ENCODE measurements around the gene EIF5AL1.
"Not testable (repeated sequence)": the region's sequence is repeated elsewhere in the genome, so short reads cannot be mapped to it uniquely, and the experiment has no call there.

EIF5AL1 gene

GRCh38 chr10:79488336-79488735 lies 24.0 kb upstream of the EIF5AL1 start:
- DNase-seq, result no peak

GRCh38 chr10:79488870-79489269 lies 23.5 kb upstream of the EIF5AL1 start:
- no peak for DNase-seq

GRCh38 chr10:79490400-79491142 lies 21.8 kb upstream of the EIF5AL1 start:
- no peak for DNase-seq

GRCh38 chr10:79491143-79491835 lies 21.0 kb upstream of the EIF5AL1 start:
- DNase-seq, result no peak

- no peak for DNase-seq
Measured at GRCh38 chr10:79492256-79492655, 20.1 kb upstream of the EIF5AL1 start.

- DNase-seq, result no peak
Measured at GRCh38 chr10:79492839-79493238, 19.5 kb upstream of the EIF5AL1 start.

GRCh38 chr10:79493806-79494205 lies 18.5 kb upstream of the EIF5AL1 start:
- no peak for DNase-seq

GRCh38 chr10:79494871-79495705 lies 17.2 kb upstream of the EIF5AL1 start:
- DNase-seq, result no peak

- DNase-seq, result no peak
Measured at GRCh38 chr10:79495791-79496190, 16.5 kb upstream of the EIF5AL1 start.

- DNase-seq, result no peak
Measured at GRCh38 chr10:79496896-79497295, 15.4 kb upstream of the EIF5AL1 start.

GRCh38 chr10:79498291-79498829 lies 14.0 kb upstream of the EIF5AL1 start:
- DNase-seq, result no peak

GRCh38 chr10:79502561-79503309 lies 9.6 kb upstream of the EIF5AL1 start:
- no peak for DNase-seq

- DNase-seq, result not testable (repeated sequence)
Measured at GRCh38 chr10:79503787-79504186, 8.5 kb upstream of the EIF5AL1 start.

- DNase-seq, result not testable (repeated sequence)
Measured at GRCh38 chr10:79504483-79504882, 7.8 kb upstream of the EIF5AL1 start.

- DNase-seq, result not testable (repeated sequence)
Measured at GRCh38 chr10:79505328-79505727, 7.0 kb upstream of the EIF5AL1 start.

- DNase-seq, result no peak
Measured at GRCh38 chr10:79505829-79506228, 6.5 kb upstream of the EIF5AL1 start.

- no peak for DNase-seq
Measured at GRCh38 chr10:79507440-79508167, 4.7 kb upstream of the EIF5AL1 start.

GRCh38 chr10:79508245-79508644 lies 4.1 kb upstream of the EIF5AL1 start:
- DNase-seq, result not testable (repeated sequence)

GRCh38 chr10:79509306-79509933 lies 2.9 kb upstream of the EIF5AL1 start:
- not testable (repeated sequence) for DNase-seq

- DNase-seq, result not testable (repeated sequence)
Measured at GRCh38 chr10:79509934-79510508, 2.3 kb upstream of the EIF5AL1 start.

Data from stimulated activated CD4-positive, alpha-beta T cell treated with anti-CD3 and anti-CD28 coated beads, Interleukin-2, amount 100 ng/mL, for 48 hours (primary cell).